ENCODE measurements around the gene IDH2.
"Not testable (repeated sequence)": the region's sequence is repeated elsewhere in the genome, so short reads cannot be mapped to it uniquely, and the experiment has no call there.

IDH2 gene

GRCh38 chr15:90114451-90114901 lies 12.2 kb upstream of the IDH2 start:
- DNase-seq (ENCODE audit: low spot score), result peak; percentile 29

GRCh38 chr15:90113166-90113565 lies 10.9 kb upstream of the IDH2 start:
- no peak for DNase-seq (ENCODE audit: low spot score)

GRCh38 chr15:90109163-90109751 lies 7.0 kb upstream of the IDH2 start:
- DNase-seq (ENCODE audit: low spot score), result not testable (repeated sequence)

GRCh38 chr15:90108038-90108437 lies 5.8 kb upstream of the IDH2 start:
- not testable (repeated sequence) for DNase-seq (ENCODE audit: low spot score)

DNA sequence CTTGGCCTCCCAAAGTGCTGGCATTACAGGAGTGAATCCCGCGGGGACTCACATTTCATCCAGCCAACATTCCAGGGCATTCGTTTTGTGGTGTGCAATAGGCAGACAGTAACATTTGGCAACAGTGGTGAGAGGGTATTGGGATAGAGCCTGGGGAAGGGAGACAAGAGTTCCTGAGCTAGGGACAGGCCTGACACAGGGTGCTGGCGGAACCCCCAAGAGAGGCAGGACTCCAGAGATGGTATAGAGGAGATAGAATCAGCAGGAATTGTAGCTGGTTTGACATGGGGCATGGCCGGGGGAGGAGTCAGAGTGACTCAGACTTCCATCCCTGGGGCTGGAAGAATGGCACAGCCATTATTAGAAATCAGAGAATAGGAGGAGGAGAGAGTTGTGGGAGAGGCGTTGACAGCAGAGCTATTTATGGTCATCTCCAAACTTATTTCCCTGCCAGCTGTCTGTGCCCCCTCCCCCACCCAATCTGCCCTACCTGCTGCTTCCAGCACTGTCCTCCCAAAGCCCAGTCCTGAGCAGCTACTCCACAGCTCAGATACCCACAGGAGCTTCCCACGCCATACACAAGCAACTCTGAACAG lies 4.4 kb upstream of the IDH2 start:
- DNase-seq (ENCODE audit: low spot score), result peak; percentile 48

- no peak for DNase-seq (ENCODE audit: low spot score)
Measured at GRCh38 chr15:90105521-90105920, 3.3 kb upstream of the IDH2 start.

DNA sequence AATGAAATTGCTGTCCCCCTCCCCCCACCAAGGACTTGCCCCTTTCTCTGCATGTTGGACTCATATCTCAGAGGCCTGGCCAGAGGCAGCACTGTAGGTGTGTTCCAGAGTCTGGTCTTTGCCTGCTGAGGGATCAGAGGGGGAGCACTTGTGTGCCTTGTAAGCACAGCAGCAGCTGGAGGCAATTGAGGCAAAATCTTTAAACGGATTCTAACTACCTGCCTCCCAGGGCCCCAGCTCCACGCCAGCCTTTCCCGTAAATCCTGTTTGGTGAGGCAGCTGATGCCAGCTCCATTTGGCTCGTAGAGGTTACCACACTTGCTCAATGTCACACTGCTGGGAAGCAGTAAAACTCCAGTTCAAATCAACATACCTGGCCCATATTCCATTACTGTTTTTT lies 2.3 kb upstream of the IDH2 start:
- no peak for DNase-seq (ENCODE audit: low spot score)

DNA sequence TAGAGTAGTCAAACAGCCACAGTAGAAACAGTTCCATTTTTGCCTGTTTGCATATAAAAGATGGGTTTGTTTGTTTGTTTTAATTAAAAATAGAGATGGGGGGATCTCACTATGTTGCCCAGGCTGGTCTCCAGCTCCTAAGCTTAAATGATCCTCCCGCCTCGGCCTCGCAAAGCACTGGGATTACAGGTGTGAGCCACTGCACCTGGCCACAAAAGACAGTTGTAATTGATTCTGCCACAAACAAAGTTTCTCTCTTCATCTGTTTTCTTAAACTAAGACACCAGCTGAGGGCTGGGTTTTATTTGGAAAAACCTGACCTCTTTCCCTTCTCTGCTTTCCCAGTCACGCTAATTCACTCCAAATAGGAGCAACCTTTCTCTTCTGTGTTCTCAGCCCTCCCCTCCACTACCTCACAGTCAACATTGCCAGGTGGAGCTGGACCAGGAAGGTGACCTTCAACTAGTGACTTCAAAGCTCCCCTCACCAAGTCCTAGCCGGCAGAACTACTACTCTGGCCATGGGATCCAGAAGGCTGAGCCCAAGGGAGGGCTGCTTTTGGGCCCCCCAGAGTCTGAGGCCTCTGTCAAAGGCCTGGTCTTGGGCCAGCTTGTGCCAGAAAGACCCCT lies 1.5 kb upstream of the IDH2 start:
- no peak for DNase-seq (ENCODE audit: low spot score)

GRCh38 chr15:90101130-90101968 lies 919 bp downstream of the IDH2 start:
- no peak for DNase-seq (ENCODE audit: low spot score)

DNA sequence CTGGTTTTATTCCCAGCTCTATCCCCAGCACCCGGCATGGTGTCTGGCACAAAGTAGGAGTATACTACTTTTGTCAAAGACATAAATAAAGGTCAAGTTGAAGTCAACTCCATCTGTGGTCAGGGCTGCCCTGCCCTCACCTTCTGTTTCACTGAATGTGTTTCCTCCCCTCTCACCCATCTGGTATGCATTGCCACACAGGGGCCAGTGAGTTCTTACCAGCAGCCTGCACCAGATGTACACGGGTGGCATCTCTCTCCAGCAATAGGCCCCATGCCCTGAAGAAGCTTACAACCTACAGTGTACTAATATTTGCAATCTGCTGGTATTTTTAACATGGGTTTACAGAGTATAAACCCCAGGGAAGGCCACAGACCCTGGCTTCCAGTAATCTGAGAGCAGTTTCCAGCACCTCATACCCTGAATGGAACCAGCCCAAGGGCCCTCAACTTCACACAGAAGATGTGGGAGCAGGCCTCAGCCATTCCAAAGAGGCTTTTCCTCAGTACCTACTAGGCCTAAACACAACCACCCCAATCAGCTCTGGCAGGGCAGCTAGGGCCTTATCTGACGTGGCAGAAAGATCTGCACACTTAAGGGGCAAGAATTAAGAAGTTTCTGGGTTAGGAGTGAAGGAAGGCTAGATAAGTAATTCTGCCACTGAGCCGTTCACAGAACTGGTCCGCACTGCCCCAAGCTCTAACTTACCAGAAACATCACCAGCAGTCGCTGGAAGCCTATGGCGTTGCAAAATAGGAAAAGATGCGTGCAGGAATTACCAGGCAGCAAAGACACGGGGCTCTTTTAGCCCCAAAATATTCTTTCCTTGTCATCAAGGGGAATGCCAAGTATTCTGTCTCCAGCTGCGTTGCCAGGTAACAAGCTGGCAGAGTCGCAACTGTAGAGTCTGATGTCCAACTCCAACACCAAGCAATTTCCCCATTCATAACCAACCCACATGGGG lies 2.1 kb downstream of the IDH2 start:
- DNase-seq (ENCODE audit: low spot score), result no peak

DNA sequence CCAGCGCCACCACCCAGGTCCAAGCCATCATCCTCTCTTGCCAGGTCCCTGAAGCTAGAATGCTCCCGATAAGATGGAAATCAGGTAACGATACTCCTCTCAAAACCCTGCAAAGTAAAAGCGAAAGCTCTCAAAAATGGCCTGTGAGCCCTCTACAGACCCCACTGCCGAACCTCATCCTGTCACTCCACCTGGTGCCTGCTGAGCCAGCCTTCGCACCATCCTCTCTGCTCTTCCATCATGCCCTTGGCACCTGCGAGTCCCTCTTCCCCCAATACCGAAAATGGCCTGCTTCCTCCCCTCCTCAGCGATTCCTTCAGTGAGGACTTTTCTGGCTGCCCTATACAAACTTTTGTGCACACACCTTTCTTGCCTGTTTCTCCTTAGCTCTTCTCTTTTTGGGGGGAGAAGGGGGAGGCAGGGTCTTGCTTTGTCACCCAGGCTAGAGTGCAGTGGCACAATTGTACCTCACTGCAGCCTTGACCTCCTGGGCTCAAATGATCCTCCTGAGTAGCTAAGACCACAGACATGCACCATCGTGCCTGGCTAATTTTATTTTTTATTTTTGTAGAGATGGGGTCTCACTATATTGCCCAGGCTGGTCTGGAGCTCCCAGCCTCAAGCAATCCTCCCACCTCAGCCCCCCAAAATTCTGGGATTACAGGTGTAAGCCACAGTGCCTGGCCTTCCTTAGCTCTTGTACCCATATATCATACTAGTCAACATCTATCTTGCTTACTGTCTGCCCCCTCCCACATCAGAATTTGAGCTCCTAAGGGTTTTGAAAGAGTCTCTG lies 3.0 kb downstream of the IDH2 start:
- no peak for DNase-seq (ENCODE audit: low spot score)

DNA sequence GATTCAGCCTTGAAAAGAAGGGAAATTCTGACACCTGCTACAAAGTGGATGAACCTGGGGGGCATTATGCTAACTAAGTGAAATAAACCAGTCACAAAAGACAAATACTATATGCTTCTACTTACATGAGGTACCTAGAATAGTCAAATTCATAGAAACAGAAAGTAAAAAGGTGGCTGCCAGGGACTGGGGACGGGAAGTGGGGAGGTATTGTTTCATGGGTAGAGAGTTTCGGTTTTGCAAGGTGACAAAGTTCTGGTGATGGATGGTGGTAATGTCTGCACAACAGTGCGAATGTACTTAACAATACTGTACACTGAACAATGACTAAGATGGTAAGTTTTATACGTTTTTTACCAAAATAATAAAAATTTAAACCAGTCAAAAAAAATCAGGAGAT lies 4.8 kb downstream of the IDH2 start:
- DNase-seq (ENCODE audit: low spot score), result no peak

- DNase-seq (ENCODE audit: low spot score), result no peak
Measured at GRCh38 chr15:90095521-90095959, 6.7 kb downstream of the IDH2 start.

- no peak for DNase-seq (ENCODE audit: low spot score)
Measured at GRCh38 chr15:90091156-90091931, 10.9 kb downstream of the IDH2 start.

- DNase-seq (ENCODE audit: low spot score), result no peak
Measured at GRCh38 chr15:90090226-90090848, 11.9 kb downstream of the IDH2 start.

DNA sequence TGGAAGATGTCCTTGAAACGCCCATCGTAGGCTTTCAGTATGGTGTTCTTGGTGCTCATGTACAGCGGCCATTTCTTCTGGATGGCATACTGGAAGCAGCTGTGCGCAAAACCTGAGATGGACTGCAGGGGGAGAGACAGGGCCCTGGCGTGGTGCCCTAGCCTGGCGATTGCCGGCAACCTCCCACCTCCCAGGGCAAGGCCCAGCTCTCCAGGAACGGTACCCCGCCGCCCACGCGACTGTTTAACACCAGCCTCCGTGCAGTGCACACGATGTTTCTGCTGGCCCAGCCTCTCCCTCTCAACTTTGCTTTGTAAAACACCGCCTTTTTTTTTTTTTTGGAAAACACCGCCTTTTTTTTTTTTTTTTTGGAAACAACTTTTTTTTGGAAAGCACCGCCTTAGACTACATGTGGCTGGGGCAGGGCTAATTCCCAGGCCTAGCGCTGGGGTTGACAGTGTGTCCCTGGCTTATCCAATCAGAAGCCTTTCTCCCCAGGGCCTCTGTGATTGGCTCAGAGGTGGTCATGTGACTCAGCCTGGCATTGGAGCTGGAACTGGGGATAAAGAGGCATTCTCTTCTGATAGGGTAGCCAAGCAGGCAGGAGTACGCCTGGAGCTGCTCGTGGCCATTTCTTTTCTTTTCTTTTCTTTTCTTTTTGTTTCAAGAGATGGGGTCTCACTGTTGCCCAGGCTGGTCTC lies 14.7 kb downstream of the IDH2 start:
- DNase-seq (ENCODE audit: low spot score), result peak; percentile 34

DNA sequence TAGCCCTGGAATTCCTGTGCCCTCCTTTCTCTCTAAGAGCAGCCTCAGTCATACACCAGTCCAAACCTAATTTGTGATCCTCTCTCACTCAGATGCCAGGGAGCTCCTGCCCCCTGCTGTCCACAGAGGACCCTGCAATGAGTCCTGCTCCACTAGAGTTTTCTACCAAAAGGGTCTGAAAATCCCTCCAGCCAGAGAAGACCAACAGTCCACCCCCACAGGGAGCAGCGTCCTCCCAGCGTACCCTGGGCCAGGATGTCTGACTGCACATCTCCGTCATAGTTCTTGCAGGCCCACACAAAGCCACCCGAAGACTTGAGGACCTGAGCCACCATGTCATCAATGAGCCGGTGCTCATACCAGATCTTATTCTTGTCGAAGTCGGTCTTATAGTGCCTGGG lies 15.4 kb downstream of the IDH2 start:
- DNase-seq (ENCODE audit: low spot score), result peak; percentile 49

DNA sequence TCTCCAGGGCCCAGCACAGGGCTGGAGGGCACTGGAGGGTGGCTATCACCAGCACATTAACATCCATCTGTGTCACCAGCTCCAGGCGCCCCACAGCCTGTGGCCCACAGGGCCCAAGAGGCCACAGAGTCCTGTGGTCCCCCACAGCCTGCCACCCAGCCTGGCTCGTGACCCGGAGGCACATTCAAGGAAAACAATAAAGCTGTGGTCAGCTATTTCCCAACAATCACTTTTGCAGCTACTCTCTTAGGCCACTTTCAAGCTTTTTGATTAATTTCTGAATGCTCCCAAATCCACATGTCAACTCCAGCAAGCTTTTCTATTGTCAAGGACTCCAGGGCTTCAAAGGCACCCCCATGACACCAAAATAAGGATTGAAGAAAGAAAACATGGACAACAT lies 16.7 kb downstream of the IDH2 start:
- DNase-seq (ENCODE audit: low spot score), result no peak
